Measurements from ENCODE around the gene CPS1. TPM values are rescaled to one million over a fixed set of nuclear protein-coding genes. Genes with fewer than 3 reads are reported as not detected.

The CPS1 gene
- total RNA-seq, 2 donors from 2014 or later: 3.3 to 4.1 TPM

- Mint-ChIP-seq H3K27me3 (ENCODE audit: low read depth) (no peaks in the 10 kb centered on the region), H3K4me3 (no peak overlapping the region), H3K4me1 (ENCODE audit: low read depth) (no peaks in the 10 kb centered on the region), H3K27ac (no peak overlapping the region), H3K9me3 (no peaks in the 10 kb centered on the region), H3K36me3 (ENCODE audit: insufficient read depth in 2 of 2) (no peaks in the 10 kb centered on the region)
- DNase-seq: no peak
- no peak for ATAC-seq (replicated peaks in 1 of 2)
Observed at GRCh38 chr2:210633699-210634098, 77.3 kb downstream of the CPS1 start.

- no peak overlapping the region for H3K27ac Mint-ChIP-seq
- no peaks in the 10 kb centered on the region for H3K4me1 Mint-ChIP-seq (ENCODE audit: low read depth)
- no peak overlapping the region for H3K4me3 Mint-ChIP-seq
- no peak for ATAC-seq (replicated peaks in 1 of 2)
- DNase-seq: no peak
- no peaks in the 10 kb centered on the region for H3K27me3 Mint-ChIP-seq (ENCODE audit: low read depth)
- H3K9me3 Mint-ChIP-seq: no peaks in the 10 kb centered on the region
- no peaks in the 10 kb centered on the region for H3K36me3 Mint-ChIP-seq (ENCODE audit: insufficient read depth in 2 of 2)
Observed at GRCh38 chr2:210635257-210635656, 78.9 kb downstream of the CPS1 start.

- Mint-ChIP-seq H3K4me1 (ENCODE audit: low read depth) (no peaks in the 10 kb centered on the region), H3K27ac (no peak overlapping the region), H3K27me3 (ENCODE audit: low read depth) (no peaks in the 10 kb centered on the region), H3K4me3 (no peak overlapping the region), H3K9me3 (no peaks in the 10 kb centered on the region), H3K36me3 (ENCODE audit: insufficient read depth in 2 of 2) (no peaks in the 10 kb centered on the region)
- no peak for ATAC-seq (replicated peaks in 1 of 2)
- DNase-seq: no peak
Observed at GRCh38 chr2:210642333-210642732, 85.9 kb downstream of the CPS1 start.

GRCh38 chr2:210647151-210647550 lies 90.8 kb downstream of the CPS1 start:
- H3K27ac Mint-ChIP-seq: no peak overlapping the region
- H3K4me3 Mint-ChIP-seq: no peak overlapping the region
- H3K4me1 Mint-ChIP-seq (ENCODE audit: low read depth): no peaks in the 10 kb centered on the region
- no peak for DNase-seq
- H3K9me3 Mint-ChIP-seq: no peaks in the 10 kb centered on the region
- no peaks in the 10 kb centered on the region for H3K36me3 Mint-ChIP-seq (ENCODE audit: insufficient read depth in 2 of 2)
- H3K27me3 Mint-ChIP-seq (ENCODE audit: low read depth): no peaks in the 10 kb centered on the region
- no peak for ATAC-seq (replicated peaks in 1 of 2)

- Mint-ChIP-seq H3K27me3 (ENCODE audit: low read depth) (no peaks in the 10 kb centered on the region), H3K4me3 (no peak overlapping the region), H3K27ac (no peak overlapping the region)
Observed at GRCh38 chr2:210654091-210654490, 97.7 kb downstream of the CPS1 start.

GRCh38 chr2:210655229-210655975 lies 99.0 kb downstream of the CPS1 start:
- Mint-ChIP-seq H3K4me1 (ENCODE audit: low read depth) (no peaks in the 10 kb centered on the region), H3K4me3 (no peak overlapping the region), H3K27me3 (ENCODE audit: low read depth) (no peaks in the 10 kb centered on the region), H3K9me3 (peaks cover 4 to 6% of the 10 kb centered on the region in 2 donors), H3K36me3 (ENCODE audit: insufficient read depth in 2 of 2) (peaks cover 0 to 3% of the 10 kb centered on the region in 2 donors), H3K27ac (no peak overlapping the region)
- ATAC-seq (replicated peaks in 1 of 2): no peak
- no peak for DNase-seq

More at GRCh38 chr2:210654091-210654490, 97.7 kb downstream of the CPS1 start:
- Mint-ChIP-seq H3K4me1 (ENCODE audit: low read depth) (no peaks in the 10 kb centered on the region), H3K9me3 (no peaks in the 10 kb centered on the region), H3K36me3 (ENCODE audit: insufficient read depth in 2 of 2) (no peaks in the 10 kb centered on the region)
- DNase-seq: no peak
- ATAC-seq (replicated peaks in 1 of 2): no peak

GRCh38 chr2:210657874-210658273 lies 101.5 kb downstream of the CPS1 start:
- Mint-ChIP-seq H3K9me3 (peaks cover 6 to 7% of the 10 kb centered on the region in 2 donors), H3K27ac (no peak overlapping the region), H3K36me3 (ENCODE audit: insufficient read depth in 2 of 2) (peaks cover 0 to 3% of the 10 kb centered on the region in 2 donors), H3K27me3 (ENCODE audit: low read depth) (no peaks in the 10 kb centered on the region), H3K4me3 (no peak overlapping the region), H3K4me1 (ENCODE audit: low read depth) (no peaks in the 10 kb centered on the region)
- no peak for DNase-seq
- ATAC-seq (replicated peaks in 1 of 2): no peak

GRCh38 chr2:210660751-210661150 lies 104.4 kb downstream of the CPS1 start:
- peaks cover 6 to 7% of the 10 kb centered on the region in 2 donors for H3K9me3 Mint-ChIP-seq
- no peaks in the 10 kb centered on the region for H3K4me1 Mint-ChIP-seq (ENCODE audit: low read depth)
- no peak overlapping the region for H3K4me3 Mint-ChIP-seq

GRCh38 chr2:210662560-210662959 lies 106.2 kb downstream of the CPS1 start:
- Mint-ChIP-seq H3K27me3 (ENCODE audit: low read depth) (no peaks in the 10 kb centered on the region), H3K36me3 (ENCODE audit: insufficient read depth in 2 of 2) (peaks cover 0 to 3% of the 10 kb centered on the region in 2 donors), H3K4me3 (no peak overlapping the region), H3K27ac (no peak overlapping the region), H3K9me3 (peaks cover 6 to 9% of the 10 kb centered on the region in 2 donors), H3K4me1 (ENCODE audit: low read depth) (no peaks in the 10 kb centered on the region)
- ATAC-seq (replicated peaks in 1 of 2) (no peak), DNase-seq (no peak)

More at GRCh38 chr2:210660751-210661150, 104.4 kb downstream of the CPS1 start:
- H3K27ac Mint-ChIP-seq: no peak overlapping the region
- no peaks in the 10 kb centered on the region for H3K27me3 Mint-ChIP-seq (ENCODE audit: low read depth)
- peaks cover 0 to 3% of the 10 kb centered on the region in 2 donors for H3K36me3 Mint-ChIP-seq (ENCODE audit: insufficient read depth in 2 of 2)
- DNase-seq: no peak
- no peak for ATAC-seq (replicated peaks in 1 of 2)

- no peak for DNase-seq
- Mint-ChIP-seq H3K9me3 (peaks cover 6 to 9% of the 10 kb centered on the region in 2 donors), H3K4me3 (no peak overlapping the region), H3K27me3 (ENCODE audit: low read depth) (no peaks in the 10 kb centered on the region), H3K4me1 (ENCODE audit: low read depth) (no peaks in the 10 kb centered on the region), H3K27ac (no peak overlapping the region), H3K36me3 (ENCODE audit: insufficient read depth in 2 of 2) (peaks cover 0 to 3% of the 10 kb centered on the region in 2 donors)
- ATAC-seq (replicated peaks in 1 of 2): no peak
Observed at GRCh38 chr2:210663631-210664089, 107.3 kb downstream of the CPS1 start.

- Mint-ChIP-seq H3K9me3 (peaks cover 0 to 2% of the 10 kb centered on the region in 2 donors), H3K27me3 (ENCODE audit: low read depth) (no peaks in the 10 kb centered on the region), H3K27ac (no peak overlapping the region), H3K4me1 (ENCODE audit: low read depth) (no peaks in the 10 kb centered on the region), H3K4me3 (no peak overlapping the region), H3K36me3 (ENCODE audit: insufficient read depth in 2 of 2) (no peaks in the 10 kb centered on the region)
- DNase-seq: no peak
- no peak for ATAC-seq (replicated peaks in 1 of 2)
Observed at GRCh38 chr2:210667711-210668110, 111.3 kb downstream of the CPS1 start.

GRCh38 chr2:210671065-210671464 lies 114.7 kb downstream of the CPS1 start:
- Mint-ChIP-seq H3K4me3 (no peak overlapping the region), H3K27me3 (ENCODE audit: low read depth) (no peaks in the 10 kb centered on the region), H3K9me3 (peaks cover 0 to 2% of the 10 kb centered on the region in 2 donors), H3K36me3 (ENCODE audit: insufficient read depth in 2 of 2) (no peaks in the 10 kb centered on the region), H3K4me1 (ENCODE audit: low read depth) (no peaks in the 10 kb centered on the region), H3K27ac (no peak overlapping the region)
- no peak for ATAC-seq (replicated peaks in 1 of 2)
- DNase-seq: no peak

- no peak overlapping the region for H3K4me3 Mint-ChIP-seq
- H3K27me3 Mint-ChIP-seq (ENCODE audit: low read depth): no peaks in the 10 kb centered on the region
- H3K27ac Mint-ChIP-seq: no peak overlapping the region
- no peaks in the 10 kb centered on the region for H3K36me3 Mint-ChIP-seq (ENCODE audit: insufficient read depth in 2 of 2)
- ATAC-seq (replicated peaks in 1 of 2): no peak
- DNase-seq: no peak
- no peaks in the 10 kb centered on the region for H3K9me3 Mint-ChIP-seq
- H3K4me1 Mint-ChIP-seq (ENCODE audit: low read depth): no peaks in the 10 kb centered on the region
Observed at GRCh38 chr2:210673117-210673516, 116.7 kb downstream of the CPS1 start.

- no peak for ATAC-seq (replicated peaks in 1 of 2)
- Mint-ChIP-seq H3K27ac (no peak overlapping the region), H3K9me3 (no peaks in the 10 kb centered on the region), H3K27me3 (ENCODE audit: low read depth) (no peaks in the 10 kb centered on the region), H3K4me1 (ENCODE audit: low read depth) (no peaks in the 10 kb centered on the region), H3K36me3 (ENCODE audit: insufficient read depth in 2 of 2) (no peaks in the 10 kb centered on the region), H3K4me3 (no peak overlapping the region)
- no peak for DNase-seq
Observed at GRCh38 chr2:210676067-210676466, 119.7 kb downstream of the CPS1 start.
